HG03060 (cell line): ENCODE measurements around the gene SLC6A8.
"Not testable (repeated sequence)": the region's sequence is repeated elsewhere in the genome, so short reads cannot be mapped to it uniquely, and the experiment has no call there.

Experiments used
- ATAC-seq: cut with Tn5 transposase; IDR thresholded peaks from one replicate; pipeline ENCODE4 v1.9.1; 2021; ENCODE audit warnings: low read depth, moderate number of reproducible peaks; ENCODE audit not compliant: unreplicated experiment

SLC6A8 gene

DNA sequence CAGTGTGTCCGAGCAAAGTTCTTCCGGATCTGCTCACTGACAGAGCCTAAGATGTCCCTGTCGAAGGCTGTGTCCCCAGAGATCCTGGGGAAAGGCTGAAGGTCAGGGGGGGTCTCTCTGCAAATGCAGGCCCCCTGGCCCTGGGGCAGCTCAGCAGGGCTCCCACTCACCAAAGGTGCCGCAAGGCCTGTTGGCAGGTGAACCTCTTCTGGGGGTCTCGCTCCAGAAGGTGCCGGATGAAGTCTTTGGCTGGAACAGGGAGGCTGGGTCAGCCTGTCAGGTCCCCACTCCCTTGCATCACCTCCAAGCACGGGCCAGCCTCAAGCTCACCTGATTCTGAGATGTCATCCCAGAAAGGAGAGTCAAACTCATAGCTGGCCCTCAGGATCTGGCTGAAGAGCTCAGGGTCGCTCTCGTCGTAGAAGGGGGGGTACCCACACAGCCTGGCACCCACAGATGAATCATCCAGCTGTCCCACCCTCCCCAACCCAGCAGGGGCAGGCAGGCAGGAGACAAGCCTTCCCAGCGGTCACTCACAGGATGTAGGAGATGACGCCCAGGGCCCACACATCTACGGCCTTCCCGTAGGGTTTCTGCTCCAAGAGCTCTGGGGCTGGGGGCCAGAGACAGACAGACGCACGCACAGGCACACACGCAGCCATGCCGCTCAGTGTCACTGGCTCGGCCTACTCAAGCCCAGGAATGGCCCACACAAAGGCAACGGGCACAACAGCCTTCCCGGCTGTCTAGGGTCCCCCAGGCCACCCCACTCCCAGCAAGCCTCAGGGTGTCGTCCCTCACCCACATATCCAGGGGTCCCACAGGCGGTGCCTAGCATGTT is 16.8 kb upstream of the SLC6A8 start:
- no peak for ATAC-seq

- no peak for ATAC-seq
Observed at GRCh38 chrX:153671589-153672530, 15.9 kb upstream of the SLC6A8 start.

- ATAC-seq, result no peak
Observed at GRCh38 chrX:153672531-153673427, 14.9 kb upstream of the SLC6A8 start.

- no peak for ATAC-seq
Observed at GRCh38 chrX:153673428-153674218, 14.1 kb upstream of the SLC6A8 start, which contains the start of gene PNCK. Gene PNCK, minus strand, starts transcription at chrX:153673813. Its CDS starts 737 bp downstream, at chrX:153673076.

GRCh38 chrX:153674219-153674851 is 13.4 kb upstream of the SLC6A8 start:
- ATAC-seq, result no peak

- ATAC-seq, result no peak
Observed at GRCh38 chrX:153681175-153681574, 6.6 kb upstream of the SLC6A8 start.

GRCh38 chrX:153683486-153683885 is 4.2 kb upstream of the SLC6A8 start:
- ATAC-seq, result not testable (repeated sequence)

- ATAC-seq, result no peak
Observed at GRCh38 chrX:153684467-153685155, 3.1 kb upstream of the SLC6A8 start.

DNA sequence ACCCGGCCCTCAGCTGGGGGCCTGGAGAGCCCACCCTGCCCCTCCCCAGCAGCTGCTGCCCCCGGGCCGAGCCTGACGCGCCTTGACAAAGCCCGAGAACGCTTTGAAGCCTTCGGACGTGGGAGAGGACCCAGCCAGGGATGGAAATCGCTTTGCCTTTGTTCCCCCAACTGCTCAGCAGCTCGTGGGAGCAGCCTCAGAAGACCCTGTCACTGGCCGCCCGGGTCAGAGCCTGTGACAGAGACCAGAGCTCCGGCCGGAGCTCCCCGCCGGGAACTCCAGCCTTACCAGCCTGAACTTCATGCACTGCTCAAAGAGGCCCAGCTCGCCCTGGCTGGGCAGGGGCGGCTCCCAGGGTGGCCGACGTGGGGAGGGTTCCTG is 2.6 kb upstream of the SLC6A8 start:
- ATAC-seq, result no peak

DNA sequence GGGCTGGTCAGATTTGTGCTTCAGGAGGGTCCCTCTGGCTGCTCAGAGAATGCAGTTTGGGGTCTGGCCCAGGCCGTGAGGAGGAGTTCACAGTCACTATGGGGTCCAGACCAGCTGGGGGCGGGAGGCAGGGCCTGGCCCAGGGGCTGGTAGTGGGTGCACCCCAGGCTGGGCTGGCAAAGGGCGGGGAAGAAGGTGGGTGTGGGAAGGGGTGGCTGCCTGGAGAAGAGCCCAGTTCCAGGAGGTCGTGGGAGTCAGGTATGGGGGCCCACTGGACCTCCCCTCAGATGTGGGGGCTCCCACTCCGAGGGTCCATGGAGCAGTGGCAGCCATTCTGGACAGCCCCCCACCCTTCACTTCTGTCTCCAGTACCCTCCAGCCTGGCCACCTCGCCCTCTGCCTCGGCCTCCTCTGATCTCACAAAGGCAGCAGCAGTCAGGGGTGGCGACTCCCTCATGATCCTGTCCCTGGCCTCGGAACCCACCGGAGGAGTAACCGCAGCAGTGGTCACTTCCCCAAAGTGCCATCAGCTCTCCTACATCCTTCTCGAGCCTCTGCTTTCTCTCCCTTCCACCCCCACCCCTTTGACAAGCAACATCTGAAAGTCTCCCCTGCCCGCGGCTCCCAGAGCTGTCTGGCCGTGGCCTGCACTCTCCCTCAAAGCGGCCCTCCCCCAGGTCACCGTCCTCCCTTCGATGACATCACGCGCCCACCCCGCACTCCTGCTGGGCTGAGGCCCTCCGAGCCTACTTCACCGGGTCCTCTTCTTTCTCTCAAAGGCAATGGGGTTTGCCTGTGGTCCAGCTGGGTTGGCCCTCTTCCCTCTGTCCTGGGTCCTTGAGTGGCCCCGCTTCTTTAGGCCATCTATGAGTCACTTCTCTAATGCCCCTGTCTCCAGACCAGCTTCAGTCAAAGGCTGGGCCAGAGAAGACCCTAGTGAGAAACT is 1.7 kb upstream of the SLC6A8 start:
- no peak for ATAC-seq

DNA sequence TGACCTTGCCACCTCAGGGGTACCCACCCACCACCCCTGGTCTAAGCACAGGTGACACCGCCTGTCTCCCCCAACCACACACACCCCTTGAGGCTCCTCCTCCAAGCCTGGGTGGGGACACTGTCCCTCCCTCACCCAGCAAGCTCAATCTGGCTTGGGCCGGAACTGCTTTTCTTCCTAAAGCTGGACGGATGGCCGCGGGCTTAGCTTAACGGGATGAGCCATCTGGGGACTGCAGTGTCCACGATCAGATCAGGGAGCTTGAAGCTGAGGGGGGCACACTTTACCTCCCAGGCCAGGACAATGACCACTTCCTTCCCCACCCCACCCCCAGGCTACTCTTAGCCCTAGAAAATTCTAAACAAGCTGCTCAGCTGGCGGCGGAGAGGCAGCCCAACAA is 1.0 kb upstream of the SLC6A8 start:
- no peak for ATAC-seq

DNA sequence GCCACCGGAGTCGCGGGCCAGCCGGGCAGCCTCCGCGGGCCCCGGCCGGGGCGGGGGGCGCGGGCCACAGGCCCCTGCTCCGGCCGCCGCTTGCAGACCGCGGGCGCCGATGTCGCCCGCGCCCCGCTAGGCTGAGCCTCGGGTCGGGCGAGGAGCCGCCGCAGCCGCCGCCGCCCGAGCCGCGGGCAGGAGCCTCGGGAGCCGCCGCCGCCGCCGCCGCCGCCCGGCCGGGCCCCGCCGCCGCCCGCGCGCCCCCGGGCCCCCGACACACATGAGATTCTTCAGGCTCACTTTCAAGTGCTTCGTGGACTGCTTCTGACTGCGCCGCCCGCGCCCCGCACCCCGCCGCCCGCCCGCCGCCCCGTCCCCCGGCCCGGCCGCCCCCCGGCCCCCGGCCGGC is 345 bp downstream of the SLC6A8 start:
- no peak for ATAC-seq

GRCh38 chrX:153688506-153688905 is 780 bp downstream of the SLC6A8 start:
- no peak for ATAC-seq

- no peak for ATAC-seq
Observed at GRCh38 chrX:153688911-153689590, 1.3 kb downstream of the SLC6A8 start.

GRCh38 chrX:153689654-153690465 is 2.1 kb downstream of the SLC6A8 start:
- no peak for ATAC-seq

DNA sequence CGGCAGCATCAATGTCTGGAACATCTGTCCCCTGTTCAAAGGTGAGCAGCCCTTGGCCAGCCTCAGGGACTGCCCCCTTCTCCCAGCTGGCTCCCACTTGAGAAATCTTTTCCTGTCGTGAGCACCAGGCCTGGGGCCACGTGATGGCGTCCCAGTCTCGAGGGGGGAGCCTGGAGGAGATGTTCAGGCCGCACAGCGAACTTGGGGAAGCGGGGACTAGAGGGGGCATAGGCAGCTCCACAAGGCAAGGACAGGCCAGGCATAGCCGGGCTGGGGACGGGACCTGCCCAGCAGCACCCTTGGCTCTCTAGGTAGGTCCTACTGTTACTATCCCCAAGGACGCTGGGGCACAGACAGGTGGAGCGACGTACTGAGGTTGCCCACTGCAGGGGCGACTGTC is 2.7 kb downstream of the SLC6A8 start:
- no peak for ATAC-seq
